ENCODE measurements around the gene RNF152. TPM values are rescaled to one million over a fixed set of nuclear protein-coding genes. Genes with fewer than 3 reads are reported as not detected.
"Not testable (repeated sequence)": the region's sequence is repeated elsewhere in the genome, so short reads cannot be mapped to it uniquely, and the experiment has no call there.

RNF152 gene
- total RNA-seq, 1 donor from 2014 or later = 0.58 TPM

DNA sequence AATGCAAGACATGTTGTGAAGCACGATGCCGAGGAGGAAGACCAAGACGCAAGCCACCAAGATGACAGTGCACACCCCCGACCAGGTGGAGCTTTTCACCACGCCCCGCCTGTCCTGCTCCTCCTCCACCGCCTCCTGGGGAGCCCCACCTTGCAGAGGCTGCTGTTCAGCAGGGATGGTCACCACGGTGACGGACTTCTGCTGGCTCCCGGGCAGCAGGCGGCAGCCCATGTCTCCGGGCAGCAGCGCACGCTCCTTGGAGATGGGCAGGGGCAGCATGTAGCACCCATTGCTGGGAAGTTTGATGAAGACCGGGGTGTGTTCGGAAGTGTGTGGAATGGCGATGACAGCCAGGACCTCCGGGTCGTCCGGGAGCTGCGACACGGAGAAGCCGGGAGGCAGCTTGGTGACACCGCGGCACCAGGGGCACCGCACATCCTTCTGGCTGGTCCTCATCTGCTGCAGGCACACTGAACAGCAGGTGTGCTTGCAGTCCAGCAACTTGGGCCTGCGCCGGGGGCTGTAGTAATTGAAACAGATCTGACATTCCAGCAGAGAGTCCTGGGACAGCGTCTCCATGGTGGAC, 76.8 kb downstream of the RNF152 start:
- TF ChIP-seq, protein P1, sequence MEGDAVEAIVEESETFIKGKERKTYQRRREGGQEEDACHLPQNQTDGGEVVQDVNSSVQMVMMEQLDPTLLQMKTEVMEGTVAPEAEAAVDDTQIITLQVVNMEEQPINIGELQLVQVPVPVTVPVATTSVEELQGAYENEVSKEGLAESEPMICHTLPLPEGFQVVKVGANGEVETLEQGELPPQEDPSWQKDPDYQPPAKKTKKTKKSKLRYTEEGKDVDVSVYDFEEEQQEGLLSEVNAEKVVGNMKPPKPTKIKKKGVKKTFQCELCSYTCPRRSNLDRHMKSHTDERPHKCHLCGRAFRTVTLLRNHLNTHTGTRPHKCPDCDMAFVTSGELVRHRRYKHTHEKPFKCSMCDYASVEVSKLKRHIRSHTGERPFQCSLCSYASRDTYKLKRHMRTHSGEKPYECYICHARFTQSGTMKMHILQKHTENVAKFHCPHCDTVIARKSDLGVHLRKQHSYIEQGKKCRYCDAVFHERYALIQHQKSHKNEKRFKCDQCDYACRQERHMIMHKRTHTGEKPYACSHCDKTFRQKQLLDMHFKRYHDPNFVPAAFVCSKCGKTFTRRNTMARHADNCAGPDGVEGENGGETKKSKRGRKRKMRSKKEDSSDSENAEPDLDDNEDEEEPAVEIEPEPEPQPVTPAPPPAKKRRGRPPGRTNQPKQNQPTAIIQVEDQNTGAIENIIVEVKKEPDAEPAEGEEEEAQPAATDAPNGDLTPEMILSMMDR (conservative IDR thresholded peaks at IDR 0.05; ENCODE audit: low read depth, low read length) = no peak
- H3K4me3 ChIP-seq (ENCODE audit: low read depth, low read length) = no peak overlapping the region
- DNase-seq (ENCODE audit: low read depth) = no peak

DNA sequence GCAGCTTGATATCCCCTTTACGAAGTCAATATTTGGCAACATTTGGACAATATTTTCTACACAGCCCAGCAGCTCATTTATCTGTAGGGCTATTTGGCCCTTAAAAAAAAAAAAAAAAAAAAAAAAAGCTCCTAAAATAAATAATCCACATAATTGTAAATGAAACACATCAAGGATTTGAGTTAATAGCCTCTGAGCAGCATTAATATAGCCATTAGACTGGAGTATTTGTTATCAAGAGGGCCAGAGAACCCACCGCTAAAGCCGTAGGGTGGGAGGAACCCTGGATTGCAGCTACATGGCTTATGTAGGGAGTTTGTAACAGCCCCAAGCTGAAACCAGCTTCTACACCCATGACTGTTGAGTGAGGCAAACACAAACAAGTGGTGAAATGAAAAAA, 84.5 kb downstream of the RNF152 start:
- TF ChIP-seq, protein P1 (conservative IDR thresholded peaks at IDR 0.05; ENCODE audit: low read depth, low read length) = no peak
- no peak for DNase-seq (ENCODE audit: low read depth)
- H3K4me3 ChIP-seq (ENCODE audit: low read depth, low read length) = no peak overlapping the region

DNA sequence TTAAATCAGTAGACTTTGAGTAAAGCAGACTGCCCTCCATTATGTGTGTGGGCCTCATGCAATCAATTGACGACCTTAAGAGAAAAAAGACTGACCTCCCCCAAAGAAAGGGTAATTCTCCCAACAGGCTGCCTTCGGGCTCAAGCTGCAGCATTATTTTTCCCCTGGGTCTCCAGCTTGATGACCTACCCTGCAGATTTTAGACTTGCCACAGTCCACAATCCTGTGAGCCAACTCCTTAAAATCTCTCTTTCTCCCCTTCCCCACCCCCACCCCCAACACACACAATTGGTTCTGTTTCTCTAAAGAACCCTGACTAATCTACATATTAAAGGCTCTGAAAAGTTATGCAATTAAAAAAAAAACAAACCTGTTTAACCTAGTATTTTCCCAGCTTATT, 89.4 kb downstream of the RNF152 start:
- H3K4me3 ChIP-seq (ENCODE audit: low read depth, low read length) = no peak overlapping the region
- DNase-seq (ENCODE audit: low read depth) = no peak
- TF ChIP-seq, protein P1 (conservative IDR thresholded peaks at IDR 0.05; ENCODE audit: low read depth, low read length) = no peak

DNA sequence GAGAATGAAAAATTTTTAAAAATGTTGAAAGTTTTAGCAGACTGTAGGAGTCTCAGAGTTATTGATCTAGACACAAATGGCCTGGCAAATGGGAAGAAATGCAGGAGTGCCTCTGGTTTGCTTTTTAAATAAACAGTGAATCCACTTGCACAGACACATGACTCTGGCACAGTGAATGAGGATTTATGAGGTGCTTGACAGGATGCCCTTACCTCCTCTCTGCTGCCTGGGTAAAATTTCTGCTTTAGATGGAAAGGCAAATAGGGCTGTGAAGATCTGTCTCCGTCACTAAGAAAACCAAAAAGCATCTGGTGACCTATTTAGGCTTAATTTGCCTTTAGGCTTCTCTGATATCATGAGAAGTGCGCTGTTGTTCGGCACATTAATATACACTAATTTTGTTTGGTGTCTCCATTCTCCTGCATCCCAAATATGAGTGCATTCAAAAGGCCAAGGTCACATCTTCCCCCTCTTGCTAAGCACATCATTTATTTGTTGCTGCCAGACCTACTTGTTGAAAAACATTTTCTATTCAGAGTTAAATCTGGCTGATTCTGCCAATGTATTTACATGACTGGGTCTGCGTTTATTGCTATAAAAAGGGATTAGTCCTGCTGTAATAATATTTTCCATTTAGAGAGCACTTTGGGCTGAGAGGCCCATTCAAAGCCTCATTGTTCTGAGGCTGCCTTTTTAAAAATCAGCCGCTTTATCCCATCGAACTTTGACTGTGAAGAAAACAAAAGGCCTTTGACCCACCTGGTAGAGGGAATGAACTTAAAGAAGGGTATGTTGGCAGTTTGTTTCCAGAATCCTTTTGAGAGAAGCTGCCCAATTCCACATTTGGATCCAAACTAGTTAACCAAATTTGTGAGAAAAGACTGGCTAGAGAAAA, 94.9 kb downstream of the RNF152 start:
- DNase-seq (ENCODE audit: low read depth) = no peak
- TF ChIP-seq, protein P1 (conservative IDR thresholded peaks at IDR 0.05; ENCODE audit: low read depth, low read length) = no peak
- no peak overlapping the region for H3K4me3 ChIP-seq (ENCODE audit: low read depth, low read length)

DNA sequence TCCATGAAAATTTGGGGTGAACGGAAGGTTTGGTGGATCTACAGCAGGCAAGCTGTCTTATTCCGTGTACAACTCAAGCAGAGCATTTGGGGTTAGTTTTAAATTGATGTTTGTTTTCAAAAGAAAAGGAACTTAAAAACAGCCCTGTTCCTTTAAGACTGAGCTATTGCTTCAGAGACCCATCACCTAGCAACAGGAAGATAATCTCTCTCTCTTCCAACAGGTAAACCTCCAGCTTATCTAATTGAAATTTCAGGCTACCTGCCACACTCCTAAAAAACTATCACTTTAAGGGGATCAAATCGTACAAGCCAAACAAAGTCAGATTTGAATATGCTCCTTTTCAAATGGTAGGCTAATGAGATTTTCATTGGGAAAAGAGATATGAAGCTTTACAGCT, 101.8 kb downstream of the RNF152 start:
- H3K4me3 ChIP-seq (ENCODE audit: low read depth, low read length) = no peak overlapping the region
- no peak for DNase-seq (ENCODE audit: low read depth)
- TF ChIP-seq, protein P1 (conservative IDR thresholded peaks at IDR 0.05; ENCODE audit: low read depth, low read length) = no peak

DNA sequence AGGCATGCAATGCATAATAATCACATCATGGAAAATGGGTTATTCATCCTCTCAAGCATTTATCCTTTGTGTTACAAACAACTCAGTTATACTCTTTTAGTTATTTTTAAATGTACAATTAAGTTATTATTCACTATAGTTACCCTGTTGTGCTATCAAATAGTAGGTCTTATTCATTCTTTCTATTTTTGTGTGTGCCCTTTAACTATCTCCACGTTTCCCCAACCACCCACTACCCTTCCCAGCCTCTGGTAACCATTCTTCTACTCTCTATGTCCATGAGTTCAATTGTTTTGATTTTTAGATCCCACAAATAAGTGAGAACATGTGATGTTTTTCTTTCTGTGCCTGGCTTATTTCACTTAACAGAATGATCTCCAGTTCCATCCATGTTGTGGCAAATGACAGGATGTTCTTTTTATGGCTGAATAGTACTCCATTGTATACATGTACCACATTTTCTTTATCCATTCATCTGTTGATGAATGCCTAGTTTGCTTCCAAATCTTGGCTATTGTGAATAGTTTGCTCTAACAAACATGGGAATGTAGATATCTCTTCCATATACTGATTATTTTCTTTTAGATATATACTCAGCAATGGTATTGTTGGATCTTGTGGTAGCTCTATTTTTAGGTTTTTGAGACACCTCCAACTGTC, 105.7 kb downstream of the RNF152 start:
- DNase-seq (ENCODE audit: low read depth); H3K4me3 ChIP-seq (ENCODE audit: low read depth, low read length): not testable (repeated sequence)

DNA sequence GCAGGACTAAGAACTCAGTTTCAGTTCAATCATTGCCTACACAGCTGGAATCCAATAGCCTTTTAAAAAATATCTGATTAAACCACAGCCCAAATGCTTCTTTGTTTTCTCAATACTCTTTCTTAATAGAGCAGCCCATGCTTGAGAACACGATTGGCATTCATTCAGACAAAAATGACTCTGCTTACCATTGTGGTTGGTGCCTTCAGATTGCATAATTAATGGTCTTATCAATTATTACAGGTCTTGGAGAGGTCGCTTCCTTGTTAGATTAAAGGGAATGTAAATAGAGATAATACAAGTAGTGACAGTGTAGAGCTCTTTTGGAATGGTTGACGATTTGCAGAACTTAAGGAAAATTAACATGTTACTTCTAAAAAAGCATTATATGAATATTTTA, 107.2 kb downstream of the RNF152 start:
- TF ChIP-seq, protein P1 (conservative IDR thresholded peaks at IDR 0.05; ENCODE audit: low read depth, low read length) = no peak
- no peak for DNase-seq (ENCODE audit: low read depth)
- no peak overlapping the region for H3K4me3 ChIP-seq (ENCODE audit: low read depth, low read length)

Data from epithelial cell of proximal tubule (primary cell).